IMR-90 (cell line): ENCODE measurements around the gene CCN6. TPM values are rescaled to one million over a fixed set of nuclear protein-coding genes. Genes with fewer than 3 reads are reported as not detected.

Experiments used
- ATAC-seq: fragments of 200-7000 bp; cut with Tn5 transposase; 2 replicates; pipeline ENCODE4 v1.9.1; 2020; ENCODE audit warnings: low read depth, mild to moderate bottlenecking, moderate library complexity
- BruUV-seq: library from RNA; stranded (reverse); fragments of 400-500 nt; replicated peaks from 2 replicates; lab custom pipeline; 2021; lab: Mats Ljungman, UMichigan
- CTCF ChIA-PET: fragments of 300-600 bp; formaldehyde crosslinking; extraction: SDS; loops from one replicate; lab custom pipeline; 2021; ENCODE audit warnings: antibody characterized with exemption; lab: Yijun Ruan, JAX
- POLR2A ChIA-PET: fragments of 300-600 bp; sonication (Branson Sonifier 250); formaldehyde crosslinking; loops from one replicate; lab custom pipeline; 2022; ENCODE audit warnings: antibody characterized with exemption; ENCODE audit not compliant: unreplicated experiment; lab: Charles Lee
- DNase-seq: peaks from one replicate; pipeline ENCODE4 v3.0.0; 2013
- H2AFZ ChIP-seq: replicated peaks from 2 replicates; pipeline ENCODE3; 2013; ENCODE audit warnings: low read length, mild to moderate bottlenecking; ENCODE audit not compliant: poor library complexity
- H2AK5ac ChIP-seq: 2 replicates; pipeline ENCODE4 v1.6.1; 2013; ENCODE audit warnings: low read depth, low read length, inconsistent platforms
- H2AK9ac ChIP-seq: replicated peaks from 2 replicates; pipeline ENCODE3; 2013; ENCODE audit warnings: mild to moderate bottlenecking, low read depth, low read length, moderate library complexity; ENCODE audit not compliant: poor library complexity
- H2BK120ac ChIP-seq: 2 replicates; pipeline ENCODE4 v1.6.1; 2013; ENCODE audit warnings: low read depth, low read length, inconsistent platforms
- H2BK15ac ChIP-seq: 3 replicates; pipeline ENCODE4 v1.6.1; 2013; ENCODE audit warnings: low read depth, low read length, inconsistent platforms
- H2BK20ac ChIP-seq: 2 replicates; pipeline ENCODE4 v1.6.1; 2013; ENCODE audit warnings: low read depth, mild to moderate bottlenecking, inconsistent platforms, low read length, moderate library complexity
- H2BK5ac ChIP-seq: 2 replicates; pipeline ENCODE4 v1.6.1; 2013; ENCODE audit warnings: mild to moderate bottlenecking, low read depth, low read length, inconsistent platforms; ENCODE audit not compliant: poor library complexity, severe bottlenecking
- H3K14ac ChIP-seq: replicated peaks from 2 replicates; pipeline ENCODE4 v1.6.1; 2013; ENCODE audit warnings: low read depth, low read length, inconsistent platforms
- H3K18ac ChIP-seq: 2 replicates; pipeline ENCODE4 v1.6.1; 2013; ENCODE audit warnings: low read depth, low read length, control low read depth
- H3K23ac ChIP-seq: 2 replicates; pipeline ENCODE4 v1.6.1; 2013; ENCODE audit warnings: low read depth, low read length, inconsistent platforms
- H3K27ac ChIP-seq: 2 replicates; pipeline ENCODE4 v1.5.1; 2013; ENCODE audit warnings: mild to moderate bottlenecking, control low read depth, low read length; ENCODE audit not compliant: insufficient read depth
- H3K27me3 ChIP-seq: 2 replicates; pipeline ENCODE4 v1.6.1; 2013; ENCODE audit warnings: low read length; ENCODE audit not compliant: control insufficient read depth, insufficient read depth
- H3K36me3 ChIP-seq: 2 replicates; pipeline ENCODE4 v1.6.1; 2013; ENCODE audit warnings: low read length, mixed read lengths; ENCODE audit not compliant: control insufficient read depth, insufficient read depth
- H3K4ac ChIP-seq: 2 replicates; pipeline ENCODE4 v1.6.1; 2013; ENCODE audit warnings: low read depth, low read length, inconsistent platforms
- H3K4me1 ChIP-seq: 2 replicates; pipeline ENCODE4 v1.6.1; 2013; ENCODE audit warnings: low read length, mixed read lengths; ENCODE audit not compliant: control insufficient read depth, insufficient read depth
- H3K4me2 ChIP-seq: 2 replicates; pipeline ENCODE4 v1.6.1; 2013; ENCODE audit warnings: low read depth, mild to moderate bottlenecking, control low read depth, low read length, moderate library complexity
- H3K4me3 ChIP-seq: 2 replicates; pipeline ENCODE4 v1.5.1; 2013; ENCODE audit warnings: low read depth, mild to moderate bottlenecking, control low read depth, low read length, moderate library complexity; ENCODE audit not compliant: insufficient read depth
- H3K56ac ChIP-seq: 2 replicates; pipeline ENCODE4 v1.6.1; 2013; ENCODE audit warnings: low read length, inconsistent platforms; ENCODE audit not compliant: insufficient read depth; ENCODE audit errors: extremely low read depth
- H3K79me1 ChIP-seq, 2 experiments: 2 replicates each; pipeline ENCODE4 v1.6.1; 2013; ENCODE audit warnings: low read length in 2 of 2, inconsistent platforms in 1 of 2, low read depth in 1 of 2
- H3K9ac ChIP-seq: 2 replicates; pipeline ENCODE4 v1.6.1; 2013; ENCODE audit warnings: low read depth, low read length, control low read depth
- H3K9me1 ChIP-seq: 2 replicates; pipeline ENCODE4 v1.6.1; 2013; ENCODE audit warnings: low read length, inconsistent platforms; ENCODE audit not compliant: insufficient read depth
- H3K9me3 ChIP-seq: 2 replicates; pipeline ENCODE4 v1.6.1; 2013; ENCODE audit warnings: low read length; ENCODE audit not compliant: control insufficient read depth, insufficient read depth
- H4K20me1 ChIP-seq: 2 replicates; pipeline ENCODE4 v1.6.1; 2013; ENCODE audit warnings: low read length, inconsistent platforms; ENCODE audit not compliant: insufficient read depth
- H4K5ac ChIP-seq: 2 replicates; pipeline ENCODE4 v1.6.1; 2013; ENCODE audit warnings: mild to moderate bottlenecking, low read depth, low read length, control low read depth
- H4K8ac ChIP-seq, 2 experiments: 2 replicates each; pipeline ENCODE4 v1.6.1; 2013; ENCODE audit warnings: low read depth in 2 of 2, low read length in 2 of 2, control low read depth in 1 of 2, inconsistent platforms in 1 of 2
- H4K91ac ChIP-seq: 2 replicates; pipeline ENCODE4 v1.6.1; 2013; ENCODE audit warnings: low read depth, low read length, inconsistent platforms; ENCODE audit not compliant: insufficient read depth
- CEBPB ChIP-seq: IDR thresholded peaks from 2 replicates; pipeline ENCODE4 v1.6.1; 2012; ENCODE audit warnings: low read depth, low read length, improper control_type of control experiment
- CHD1 ChIP-seq: IDR thresholded peaks from 2 replicates; pipeline ENCODE4 v1.6.1; 2012; ENCODE audit warnings: low read depth, low read length, improper control_type of control experiment
- CTCF ChIP-seq: conservative IDR thresholded peaks from 2 replicates; pipeline ENCODE4 v1.5.1; 2012; ENCODE audit warnings: mild to moderate bottlenecking, low read depth, low read length, improper control_type of control experiment
- MAFK ChIP-seq: IDR thresholded peaks from 2 replicates; pipeline ENCODE4 v1.6.1; 2012; ENCODE audit warnings: low read depth, low read length, improper control_type of control experiment
- MXI1 ChIP-seq: IDR thresholded peaks from 2 replicates; pipeline ENCODE4 v1.6.1; 2012; ENCODE audit warnings: low read depth, mild to moderate bottlenecking, low read length, moderate library complexity, borderline replicate concordance
- NFE2L2 ChIP-seq: fragments of 150-350 bp; IDR thresholded peaks from 2 replicates; pipeline ENCODE4 v1.6.1; 2016; ENCODE audit warnings: low read depth, mild to moderate bottlenecking, low read length
- POLR2A ChIP-seq: IDR thresholded peaks from 2 replicates; pipeline ENCODE4 v1.6.1; 2012; ENCODE audit warnings: mild to moderate bottlenecking, low read depth, low read length
- RAD21 ChIP-seq: IDR thresholded peaks from 2 replicates; pipeline ENCODE4 v1.6.1; 2012; ENCODE audit warnings: low read length, improper control_type of control experiment
- RCOR1 ChIP-seq: IDR thresholded peaks from 2 replicates; pipeline ENCODE4 v1.6.1; 2012; ENCODE audit warnings: mild to moderate bottlenecking, low read length, improper control_type of control experiment; ENCODE audit not compliant: insufficient replicate concordance
- RFX5 ChIP-seq: IDR thresholded peaks from 2 replicates; pipeline ENCODE4 v1.8.0; 2012; ENCODE audit warnings: low read depth, mild to moderate bottlenecking, low read length, moderate library complexity
- SMC3 ChIP-seq: fragments of 150-350 bp; IDR thresholded peaks from 2 replicates; pipeline ENCODE4 v1.6.1; 2016; ENCODE audit warnings: low read depth, mild to moderate bottlenecking, antibody characterized with exemption, low read length, moderate library complexity
- USF2 ChIP-seq: fragments of 150-350 bp; IDR thresholded peaks from 2 replicates; pipeline ENCODE4 v1.6.1; 2017; ENCODE audit warnings: mild to moderate bottlenecking, antibody characterized with exemption, low read length, low read depth
- WGBS, 2 experiments: methylation state at CpG; one replicate each; pipeline versions ENCODE4 v1.1.5 to v1.1.7; 2013; ENCODE audit warnings: missing lambda C conversion rate in 2 of 2; ENCODE audit not compliant: insufficient read length in 1 of 2; ENCODE audit errors: extremely low coverage in 2 of 2; 5-methylcytosine and 5-hydroxymethylcytosine counted together
- dilution Hi-C: fragments of 300-500 bp; cut with HindIII; formaldehyde crosslinking; loops from one replicate; pipeline ENCODE4 v1.14.3; 2018; ENCODE audit warnings: low sequenced_read_pairs; ENCODE audit not compliant: unreplicated experiment
- in situ Hi-C: fragments of 300-500 bp; cut with MboI; formaldehyde crosslinking; loops from 3 replicates; pipeline ENCODE4 v1.14.3; 2019; ENCODE audit warnings: low sequenced_read_pairs, inconsistent platforms, mixed read lengths
- intact Hi-C: fragments of 100-400 bp; cut with micrococcal nuclease; formaldehyde crosslinking; loops from 2 replicates; pipeline ENCODE4 v1.10.0; 2022
- polyA plus RNA-seq, 3 experiments: library from polyadenylated mRNA; depleted of rRNA; stranded (reverse); fragments of >200 nt; gene quantifications; 2 replicates each; pipeline ENCODE4 v1.2.3, GENCODE V29; 2012; ENCODE audit warnings: low replicate concordance in 1 of 3
- total RNA-seq: library from RNA; depleted of rRNA; stranded (reverse); fragments of >200 nt; gene quantifications from 2 replicates; pipeline ENCODE4 v1.2.3, GENCODE V29; 2012

CCN6 gene
- total and polyA plus RNA-seq, 2 of the 4 experiments (the other 2 are of a cell fraction): not detected

- Histone ChIP-seq H3K36me3 (no peaks in the 10 kb centered on the region), H3K4me1 (peaks cover 6% of the 10 kb centered on the region), H2AFZ (no peak overlapping the region), H3K23ac (no peak overlapping the region), H3K14ac (no peak overlapping the region), H3K27me3 (peaks cover 15% of the 10 kb centered on the region), H3K9ac (no peak overlapping the region), H3K79me1 (no peaks in the 10 kb centered on the region), H3K4me3 (no peak overlapping the region), H2BK120ac (no peak overlapping the region), H3K4me2 (no peak overlapping the region), H3K9me1 (peaks cover 10% of the 10 kb centered on the region; the same call in 1 of the 2 replicates), H4K8ac (no peak overlapping the region), H2BK15ac (no peak overlapping the region), H4K5ac (no peak overlapping the region), H2BK5ac (no peak overlapping the region), H3K4ac (no peak overlapping the region), H2AK9ac (no peak overlapping the region), H2AK5ac (no peak overlapping the region), H3K56ac (no peak overlapping the region), H4K91ac (no peak overlapping the region), H4K20me1 (no peaks in the 10 kb centered on the region), H3K27ac (no peak overlapping the region), H3K18ac (no peak overlapping the region), H2BK20ac (no peak overlapping the region), H3K9me3 (no peaks in the 10 kb centered on the region)
- in situ Hi-C loops: loop anchor here (25.0 kb wide), 2 partner anchors 672 to 997 kb away; no protein-coding TSS in a partner anchor
- WGBS, 2 experiments: 85% methylated on average over 2 of the region's 4 CpGs; no CpG with 5 or more reads in 1 of the 2 experiments
- ChIA-PET CTCF (no interaction called here), POLR2A (no interaction called here)
- no peak for ATAC-seq
- intact Hi-C loops: no loop called here
- dilution Hi-C loops: no loop called here
- TF ChIP-seq RAD21: no peak
- TF ChIP-seq MXI1: no peak
- no peak for TF ChIP-seq SMC3
- TF ChIP-seq POLR2A: no peak
- no peak for TF ChIP-seq NFE2L2
- TF ChIP-seq RCOR1: no peak
- TF ChIP-seq CEBPB: no peak
- no peak for TF ChIP-seq MAFK
- TF ChIP-seq USF2: no peak
- no peak for TF ChIP-seq CHD1
- no peak for TF ChIP-seq CTCF
- no peak for TF ChIP-seq RFX5
- no TSS peak for BruUV-seq
- no peak for DNase-seq
Observed at GRCh38 chr6:112034616-112034995, 19.3 kb upstream of the CCN6 start.
